ENCODE data around the gene TUBB1.

- TF ChIP-seq CTCF (IDR thresholded peaks at IDR 0.05) (no peak), EZH2 (IDR thresholded peaks at IDR 0.05) (no peak), EZH2phosphoT487 (IDR thresholded peaks at IDR 0.05) (no peak)
Observed at GRCh38 chr20:59037386-59037785, 18.2 kb downstream of the TUBB1 start.
